Transverse colon (tissue), 3 donors: ENCODE data around the gene PAPPA.

Experiments used
- EP300 ChIP-seq: sonication (generic); formaldehyde crosslinking; IDR thresholded peaks from one replicate; pipeline ENCODE4 v1.6.1; 2017; ENCODE audit warnings: antibody characterized with exemption, low read depth
- POLR2AphosphoS5 ChIP-seq, 3 donors: sonication (generic); formaldehyde crosslinking; IDR thresholded peaks; one replicate each; pipeline ENCODE4 v1.6.1; 2016; ENCODE audit warnings: antibody characterized with exemption in 3 of 3

DNA sequence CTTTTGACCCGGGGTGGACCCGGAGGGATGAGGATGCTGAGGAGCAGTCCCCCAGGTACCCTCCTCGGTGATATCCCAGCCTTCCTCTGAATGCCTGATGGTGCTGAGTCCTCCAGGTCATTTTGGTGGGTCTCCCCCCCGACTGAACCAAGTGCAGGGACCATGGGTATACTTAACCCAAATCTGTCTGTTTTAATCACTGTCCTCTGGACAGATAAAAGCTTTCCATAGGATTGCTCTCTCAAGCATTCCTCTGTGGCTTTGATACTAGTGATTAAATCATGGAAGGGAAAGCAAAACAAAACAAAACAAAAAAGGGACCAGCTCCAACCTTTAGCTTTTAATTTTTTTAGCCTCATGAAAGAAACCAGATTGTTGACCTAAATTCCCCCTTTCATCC, 26.0 kb downstream of the PAPPA start:
- TF ChIP-seq EP300 (no peak), POLR2AphosphoS5 (IDR thresholded peaks at IDR 0.05) (no peak)
